Upper lobe of left lung (tissue), 4 donors: ENCODE measurements around the gene FMNL2.

ENCODE experiments used
- POLR2A ChIP-seq, 4 donors: fragments of 450-650 bp; IDR thresholded peaks; one replicate each; pipeline ENCODE4 v1.5.1; 2016 to 2017; ENCODE audit warnings: antibody characterized with exemption in 4 of 4, mild to moderate bottlenecking in 2 of 4
- POLR2AphosphoS5 ChIP-seq, 2 donors: sonication (generic); formaldehyde crosslinking; IDR thresholded peaks; one replicate each; pipeline ENCODE4 v1.5.1; 2017; ENCODE audit warnings: antibody characterized with exemption in 2 of 2
- TF ChIP-seq, protein P1 (sequence below), 6 experiments: fragments of 450-650 bp in 4 of 6; fragments of 200-600 bp in 2 of 6; sonication (generic) in 2 of 6; IDR thresholded peaks; one replicate each; pipeline ENCODE4 v1.5.1; 2016 to 2019; ENCODE audit warnings: antibody characterized with exemption in 6 of 6

GRCh38 chr2:152441961-152442360 is 107.0 kb downstream of the FMNL2 start:
- TF ChIP-seq, protein P1, sequence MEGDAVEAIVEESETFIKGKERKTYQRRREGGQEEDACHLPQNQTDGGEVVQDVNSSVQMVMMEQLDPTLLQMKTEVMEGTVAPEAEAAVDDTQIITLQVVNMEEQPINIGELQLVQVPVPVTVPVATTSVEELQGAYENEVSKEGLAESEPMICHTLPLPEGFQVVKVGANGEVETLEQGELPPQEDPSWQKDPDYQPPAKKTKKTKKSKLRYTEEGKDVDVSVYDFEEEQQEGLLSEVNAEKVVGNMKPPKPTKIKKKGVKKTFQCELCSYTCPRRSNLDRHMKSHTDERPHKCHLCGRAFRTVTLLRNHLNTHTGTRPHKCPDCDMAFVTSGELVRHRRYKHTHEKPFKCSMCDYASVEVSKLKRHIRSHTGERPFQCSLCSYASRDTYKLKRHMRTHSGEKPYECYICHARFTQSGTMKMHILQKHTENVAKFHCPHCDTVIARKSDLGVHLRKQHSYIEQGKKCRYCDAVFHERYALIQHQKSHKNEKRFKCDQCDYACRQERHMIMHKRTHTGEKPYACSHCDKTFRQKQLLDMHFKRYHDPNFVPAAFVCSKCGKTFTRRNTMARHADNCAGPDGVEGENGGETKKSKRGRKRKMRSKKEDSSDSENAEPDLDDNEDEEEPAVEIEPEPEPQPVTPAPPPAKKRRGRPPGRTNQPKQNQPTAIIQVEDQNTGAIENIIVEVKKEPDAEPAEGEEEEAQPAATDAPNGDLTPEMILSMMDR (IDR thresholded peaks at IDR 0.05) = no peak
- TF ChIP-seq POLR2AphosphoS5 (IDR thresholded peaks at IDR 0.05) (no peak), POLR2A (IDR thresholded peaks at IDR 0.05) (no peak)
